Ishikawa (cell line): ENCODE measurements around the gene RGS7.

Experiments used
- CEBPB ChIP-seq: IDR thresholded peaks from 2 replicates; pipeline ENCODE4 v1.6.1; 2012
- CREB1 ChIP-seq: IDR thresholded peaks from 2 replicates; pipeline ENCODE4 v1.6.1; 2012; ENCODE audit warnings: low read depth
- EGR1 ChIP-seq: IDR thresholded peaks from 2 replicates; pipeline ENCODE4 v1.6.1; 2012
- EP300 ChIP-seq: IDR thresholded peaks from 2 replicates; pipeline ENCODE4 v1.6.1; 2012; ENCODE audit warnings: borderline replicate concordance
- FOXM1 ChIP-seq: IDR thresholded peaks from 2 replicates; pipeline ENCODE4 v1.6.1; 2012; ENCODE audit warnings: low read depth, borderline replicate concordance
- MAX ChIP-seq: IDR thresholded peaks from 2 replicates; pipeline ENCODE4 v1.6.1; 2012
- NFIC ChIP-seq: IDR thresholded peaks from 2 replicates; pipeline ENCODE4 v1.6.1; 2012
- RAD21 ChIP-seq: IDR thresholded peaks from 2 replicates; pipeline ENCODE4 v1.6.1; 2012; ENCODE audit warnings: low read depth
- TAF1 ChIP-seq: IDR thresholded peaks from 2 replicates; pipeline ENCODE4 v1.6.1; 2012; ENCODE audit warnings: low read depth, mild to moderate bottlenecking
- TCF12 ChIP-seq: IDR thresholded peaks from 2 replicates; pipeline ENCODE4 v1.6.1; 2012; ENCODE audit warnings: low read depth
- TEAD4 ChIP-seq: IDR thresholded peaks from 2 replicates; pipeline ENCODE4 v1.6.1; 2012
- USF1 ChIP-seq: IDR thresholded peaks from 2 replicates; pipeline ENCODE4 v1.6.1; 2012
- YY1 ChIP-seq: IDR thresholded peaks from 2 replicates; pipeline ENCODE4 v1.6.1; 2012; ENCODE audit warnings: low read depth
- ZBTB7A ChIP-seq: IDR thresholded peaks from 2 replicates; pipeline ENCODE4 v1.6.1; 2012; ENCODE audit warnings: low read depth
- TF ChIP-seq, protein P1 (sequence below): IDR thresholded peaks from 2 replicates; pipeline ENCODE4 v1.6.1; 2012; ENCODE audit warnings: low read depth, mild to moderate bottlenecking

The RGS7 gene

GRCh38 chr1:240998024-240998423 lies 359.0 kb downstream of the RGS7 start:
- no peak for TF ChIP-seq EP300
- TF ChIP-seq, protein P1, sequence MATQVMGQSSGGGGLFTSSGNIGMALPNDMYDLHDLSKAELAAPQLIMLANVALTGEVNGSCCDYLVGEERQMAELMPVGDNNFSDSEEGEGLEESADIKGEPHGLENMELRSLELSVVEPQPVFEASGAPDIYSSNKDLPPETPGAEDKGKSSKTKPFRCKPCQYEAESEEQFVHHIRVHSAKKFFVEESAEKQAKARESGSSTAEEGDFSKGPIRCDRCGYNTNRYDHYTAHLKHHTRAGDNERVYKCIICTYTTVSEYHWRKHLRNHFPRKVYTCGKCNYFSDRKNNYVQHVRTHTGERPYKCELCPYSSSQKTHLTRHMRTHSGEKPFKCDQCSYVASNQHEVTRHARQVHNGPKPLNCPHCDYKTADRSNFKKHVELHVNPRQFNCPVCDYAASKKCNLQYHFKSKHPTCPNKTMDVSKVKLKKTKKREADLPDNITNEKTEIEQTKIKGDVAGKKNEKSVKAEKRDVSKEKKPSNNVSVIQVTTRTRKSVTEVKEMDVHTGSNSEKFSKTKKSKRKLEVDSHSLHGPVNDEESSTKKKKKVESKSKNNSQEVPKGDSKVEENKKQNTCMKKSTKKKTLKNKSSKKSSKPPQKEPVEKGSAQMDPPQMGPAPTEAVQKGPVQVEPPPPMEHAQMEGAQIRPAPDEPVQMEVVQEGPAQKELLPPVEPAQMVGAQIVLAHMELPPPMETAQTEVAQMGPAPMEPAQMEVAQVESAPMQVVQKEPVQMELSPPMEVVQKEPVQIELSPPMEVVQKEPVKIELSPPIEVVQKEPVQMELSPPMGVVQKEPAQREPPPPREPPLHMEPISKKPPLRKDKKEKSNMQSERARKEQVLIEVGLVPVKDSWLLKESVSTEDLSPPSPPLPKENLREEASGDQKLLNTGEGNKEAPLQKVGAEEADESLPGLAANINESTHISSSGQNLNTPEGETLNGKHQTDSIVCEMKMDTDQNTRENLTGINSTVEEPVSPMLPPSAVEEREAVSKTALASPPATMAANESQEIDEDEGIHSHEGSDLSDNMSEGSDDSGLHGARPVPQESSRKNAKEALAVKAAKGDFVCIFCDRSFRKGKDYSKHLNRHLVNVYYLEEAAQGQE: no peak
- TF ChIP-seq NFIC: no peak
- TF ChIP-seq TAF1: no peak
- no peak for TF ChIP-seq EGR1
- no peak for TF ChIP-seq MAX
- TF ChIP-seq ZBTB7A: no peak
- no peak for TF ChIP-seq RAD21
- no peak for TF ChIP-seq TCF12
- TF ChIP-seq TEAD4: no peak
- TF ChIP-seq FOXM1: no peak
- no peak for TF ChIP-seq CREB1
- no peak for TF ChIP-seq CEBPB

DNA sequence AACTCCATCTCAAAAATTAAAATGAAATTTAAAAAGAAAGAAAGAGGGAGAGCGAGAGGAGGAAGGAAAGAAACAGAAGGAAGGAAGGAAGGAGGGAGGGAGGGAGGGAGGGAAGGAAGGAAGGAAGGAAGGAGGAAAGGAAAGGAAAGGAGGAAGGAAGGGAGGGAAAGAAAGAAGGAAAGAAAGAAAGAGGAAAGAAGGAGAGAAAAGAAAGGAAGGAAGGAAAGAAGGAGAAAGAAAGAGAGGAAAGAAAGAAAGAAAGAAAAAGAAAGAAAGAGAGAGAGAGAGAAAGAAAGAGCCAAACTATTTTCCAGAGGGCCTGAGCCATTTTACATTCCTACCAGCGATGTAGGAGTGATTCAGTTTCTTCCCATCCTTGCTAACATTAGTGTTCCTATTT lies 364.0 kb downstream of the RGS7 start:
- TF ChIP-seq USF1: no peak

DNA sequence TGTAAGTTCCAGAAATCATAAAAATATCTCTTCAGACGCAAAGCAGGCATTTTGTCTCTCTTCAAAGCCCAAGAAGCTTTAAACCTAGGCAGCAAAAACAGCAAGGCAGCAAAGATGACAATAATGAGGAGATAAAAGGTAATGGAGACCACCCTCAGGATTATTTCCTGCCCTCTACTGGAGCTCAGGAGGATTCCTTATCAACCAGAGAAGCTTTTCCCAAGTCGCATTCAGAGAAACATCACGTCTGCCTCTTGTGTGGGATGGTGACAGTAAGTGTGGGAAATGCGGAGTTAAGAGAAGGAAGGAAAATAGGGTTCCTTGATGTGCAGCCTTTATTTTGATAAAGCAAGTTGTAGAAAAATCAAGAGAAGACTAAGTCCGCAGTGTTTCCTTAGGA lies 365.8 kb downstream of the RGS7 start:
- no peak for TF ChIP-seq TAF1
- TF ChIP-seq MAX: no peak
- TF ChIP-seq TCF12: no peak
- no peak for TF ChIP-seq TEAD4
- TF ChIP-seq USF1: no peak
- TF ChIP-seq EGR1: no peak

- TF ChIP-seq ZBTB7A (no peak), EGR1 (no peak), CEBPB (no peak), TCF12 (no peak), FOXM1 (no peak), NFIC (no peak), CREB1 (no peak), MAX (no peak), TEAD4 (no peak), USF1 (no peak), RAD21 (no peak), EP300 (no peak), YY1 (no peak), TAF1 (no peak)
- TF ChIP-seq, protein P1: no peak
Observed at GRCh38 chr1:240987928-240988327, 369.1 kb downstream of the RGS7 start.

GRCh38 chr1:240985081-240985480 lies 371.9 kb downstream of the RGS7 start:
- TF ChIP-seq TAF1 (no peak), CREB1 (no peak), USF1 (no peak)
- TF ChIP-seq, protein P1: no peak
